Subcutaneous adipose tissue (tissue), 4 donors: ENCODE measurements around the gene PRDM9. TPM values are rescaled to one million over a fixed set of nuclear protein-coding genes. Genes with fewer than 3 reads are reported as not detected.

Source experiments
- total RNA-seq, 4 donors: library from RNA; depleted of rRNA; stranded (reverse); fragments of >200 nt; gene quantifications; one replicate each; pipeline ENCODE4 v1.1.0, GENCODE V29; 2016
- TF ChIP-seq, protein P1 (sequence below): fragments of 450-650 bp; IDR thresholded peaks from one replicate; pipeline ENCODE4 v1.5.1; 2016; ENCODE audit warnings: low read depth, mild to moderate bottlenecking, control low read depth, antibody characterized with exemption, moderate library complexity

Gene PRDM9
- total RNA-seq: not detected

DNA sequence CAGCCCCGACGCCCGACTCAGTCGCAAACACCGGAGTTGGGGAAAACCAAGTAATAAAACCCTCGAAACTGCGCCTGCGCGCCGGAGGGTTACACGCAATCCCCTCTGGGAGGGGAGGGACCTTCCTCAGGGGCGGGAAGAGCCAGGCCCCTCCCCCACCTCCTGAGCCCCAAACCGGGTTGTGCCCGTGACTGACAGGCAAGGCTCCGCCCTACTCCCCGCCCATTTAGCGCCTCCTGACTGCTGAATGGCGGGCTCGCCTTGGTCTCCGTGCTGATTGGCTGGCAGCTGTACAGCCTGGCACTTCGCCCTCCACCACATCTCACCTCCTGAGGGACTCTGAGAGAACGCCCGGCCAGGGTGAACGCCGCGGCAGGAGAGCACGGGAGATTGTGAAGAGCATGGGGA lies at the start of gene PRDM9:
Gene PRDM9, plus strand, starts transcription at position 332 of the 408 bp plus-strand sequence. CDS start 1,425 bp downstream, outside the sequence.
- TF ChIP-seq, protein P1, sequence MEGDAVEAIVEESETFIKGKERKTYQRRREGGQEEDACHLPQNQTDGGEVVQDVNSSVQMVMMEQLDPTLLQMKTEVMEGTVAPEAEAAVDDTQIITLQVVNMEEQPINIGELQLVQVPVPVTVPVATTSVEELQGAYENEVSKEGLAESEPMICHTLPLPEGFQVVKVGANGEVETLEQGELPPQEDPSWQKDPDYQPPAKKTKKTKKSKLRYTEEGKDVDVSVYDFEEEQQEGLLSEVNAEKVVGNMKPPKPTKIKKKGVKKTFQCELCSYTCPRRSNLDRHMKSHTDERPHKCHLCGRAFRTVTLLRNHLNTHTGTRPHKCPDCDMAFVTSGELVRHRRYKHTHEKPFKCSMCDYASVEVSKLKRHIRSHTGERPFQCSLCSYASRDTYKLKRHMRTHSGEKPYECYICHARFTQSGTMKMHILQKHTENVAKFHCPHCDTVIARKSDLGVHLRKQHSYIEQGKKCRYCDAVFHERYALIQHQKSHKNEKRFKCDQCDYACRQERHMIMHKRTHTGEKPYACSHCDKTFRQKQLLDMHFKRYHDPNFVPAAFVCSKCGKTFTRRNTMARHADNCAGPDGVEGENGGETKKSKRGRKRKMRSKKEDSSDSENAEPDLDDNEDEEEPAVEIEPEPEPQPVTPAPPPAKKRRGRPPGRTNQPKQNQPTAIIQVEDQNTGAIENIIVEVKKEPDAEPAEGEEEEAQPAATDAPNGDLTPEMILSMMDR: no peak

DNA sequence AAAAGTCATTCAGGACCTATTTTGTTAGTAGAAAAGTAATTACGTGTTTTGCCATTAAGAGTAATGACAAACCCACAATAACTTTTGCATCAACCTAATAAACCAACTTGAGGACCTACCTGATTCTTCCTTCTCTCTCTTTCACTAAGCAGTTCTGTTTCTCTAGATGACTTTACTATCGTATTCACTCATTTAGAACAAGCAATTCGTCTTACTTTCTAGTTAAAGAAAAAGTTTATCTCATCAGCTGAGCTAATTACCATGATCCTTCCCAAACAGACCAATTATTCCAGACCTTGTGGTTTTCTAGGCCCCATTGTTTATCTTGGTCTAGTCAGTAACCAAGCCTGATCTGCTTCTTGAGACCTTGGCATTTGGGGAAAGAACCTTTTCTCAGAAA lies 49.6 kb upstream of the PRDM9 start:
- TF ChIP-seq, protein P1: no peak

DNA sequence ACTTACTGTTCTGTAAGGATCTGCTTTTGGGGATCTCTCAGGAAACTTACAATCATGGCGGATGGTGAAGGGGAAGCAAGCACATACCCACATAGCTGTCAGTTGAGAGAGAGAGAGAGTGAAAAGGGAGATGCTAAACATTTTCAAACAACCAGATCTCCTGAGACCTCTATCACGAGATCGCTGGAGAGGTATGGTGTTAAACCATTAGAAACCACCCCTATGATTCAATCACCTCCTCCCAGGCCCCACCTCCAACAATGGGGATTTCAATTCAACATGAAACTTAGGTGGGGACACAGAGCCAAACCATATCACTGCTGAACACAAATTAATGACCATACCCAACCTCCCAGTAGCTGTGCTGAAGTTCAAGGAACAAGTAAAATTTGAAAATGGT lies 48.2 kb upstream of the PRDM9 start:
- TF ChIP-seq, protein P1: no peak

DNA sequence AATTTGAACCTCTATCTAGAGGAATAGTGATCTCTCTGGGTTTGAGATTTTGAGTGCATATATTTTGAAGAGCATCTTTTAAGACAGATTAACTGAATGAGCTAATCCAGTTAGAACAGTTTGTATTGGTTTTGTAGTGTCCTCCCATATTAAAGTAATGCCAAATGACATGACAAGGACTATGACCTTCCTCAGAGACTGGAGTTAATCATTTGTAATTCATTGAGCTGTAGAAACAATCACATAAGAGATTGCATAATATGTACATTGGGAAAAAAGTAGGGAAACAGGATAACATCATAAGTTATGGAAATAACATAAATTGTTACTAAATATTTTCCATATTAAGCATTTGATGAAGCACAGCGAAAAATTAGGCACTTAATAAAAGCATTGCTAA lies 45.8 kb upstream of the PRDM9 start:
- TF ChIP-seq, protein P1: no peak

DNA sequence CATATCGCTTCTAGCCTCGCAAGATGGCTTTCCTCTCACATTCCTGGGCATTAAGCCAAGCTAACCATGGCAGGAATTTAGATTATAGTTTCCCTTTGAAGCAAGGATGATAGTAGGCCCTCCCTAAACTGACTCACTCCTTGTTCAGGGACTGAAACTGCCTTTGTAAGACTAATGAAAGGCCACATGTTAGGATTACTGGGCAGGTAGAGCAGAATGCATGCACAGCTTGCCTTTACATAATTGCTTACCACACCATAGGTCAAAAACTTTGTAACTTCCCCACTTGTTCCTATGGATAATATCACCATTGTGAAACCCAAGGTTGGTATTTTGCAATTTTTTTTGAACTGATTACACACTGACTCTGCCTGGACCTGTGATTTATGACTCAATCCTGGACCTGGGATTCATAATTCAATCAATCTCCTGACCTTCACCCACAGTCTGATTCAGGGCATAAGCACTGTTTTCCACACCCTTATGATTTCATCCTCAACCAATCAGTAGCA lies 41.0 kb upstream of the PRDM9 start:
- TF ChIP-seq, protein P1: no peak

DNA sequence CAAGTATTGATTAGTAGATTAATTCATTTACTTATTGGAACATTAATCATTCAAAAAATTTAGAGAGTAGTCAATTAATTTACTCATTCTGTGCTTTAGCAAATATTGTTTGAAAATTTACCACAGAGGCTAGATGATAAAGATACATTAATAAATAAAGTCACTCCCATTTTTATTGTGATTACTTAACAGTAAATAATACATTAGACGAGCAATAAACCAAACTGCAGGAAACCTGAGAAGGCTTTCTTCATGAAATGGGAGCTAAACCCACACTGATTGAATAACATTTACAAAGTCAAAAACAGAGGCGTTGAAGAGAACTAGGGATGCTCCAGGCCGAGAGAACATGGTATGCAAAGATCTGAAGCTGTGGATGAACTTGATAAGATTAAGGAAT lies 38.8 kb upstream of the PRDM9 start:
- TF ChIP-seq, protein P1: no peak

DNA sequence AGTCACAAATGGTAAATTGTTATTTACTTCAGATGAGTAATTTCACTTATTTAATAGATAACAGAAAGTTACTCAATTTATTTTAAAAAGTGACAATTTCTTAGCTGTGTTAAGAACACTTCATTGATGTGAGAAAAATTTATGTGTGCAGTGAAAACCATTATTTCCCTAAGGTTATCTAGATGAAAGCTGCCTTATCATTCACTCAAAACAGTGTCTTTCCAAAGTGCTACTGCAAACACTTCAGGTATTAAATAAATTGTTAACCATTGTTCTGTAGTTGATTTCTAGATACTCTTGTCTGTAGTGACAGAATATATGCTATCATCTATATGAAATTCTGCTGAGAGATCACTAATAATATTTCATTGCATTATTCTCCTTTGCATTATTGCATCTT lies 33.5 kb upstream of the PRDM9 start:
- TF ChIP-seq, protein P1: no peak
